A549 (cell line): ENCODE measurements around the gene PRKAG2. TPM values are rescaled to one million over a fixed set of nuclear protein-coding genes. Genes with fewer than 3 reads are reported as not detected.

ENCODE experiments used
- ATAC-seq, 2 experiments: fragments of 200-7000 bp in 1 of 2; fragments of >200 bp in 1 of 2; cut with Nextera tagmentation in 1 of 2; cut with Tn5 transposase in 1 of 2; 3 replicates each; pipeline versions ENCODE4 v1.8.0 to v1.9.1; 2018 to 2020; ENCODE audit warnings: mild to moderate bottlenecking in 1 of 2, moderate library complexity in 1 of 2
- CTCF ChIA-PET: fragments of 300-600 bp; sonication (Branson Sonifier 250); formaldehyde crosslinking; extraction: SDS; loops from one replicate; lab custom pipeline; 2021; ENCODE audit warnings: antibody characterized with exemption, inconsistent platforms; lab: Yijun Ruan, JAX
- POLR2A ChIA-PET: fragments of 350-600 bp; formaldehyde crosslinking; extraction: SDS; loops from one replicate; lab custom pipeline; 2021; ENCODE audit warnings: antibody characterized with exemption, inconsistent platforms; lab: Yijun Ruan, JAX
- DNase-seq, 2 experiments: peaks; one replicate each; pipeline versions ENCODE4 v3.0.0 to v3.0.0-alpha.2; 2011 to 2016; ENCODE audit warnings: low read depth in 1 of 2, low spot score in 1 of 2
- FAIRE-seq: peaks from 2 replicates; lab custom pipeline; 2011; peaks lifted over from hg19 to GRCh38; lab: Jason Lieb, UNC
- H3K27ac ChIP-seq, 2 experiments: fragments of >200 bp; sonication (Bioruptor Twin); formaldehyde crosslinking; 3 replicates each; pipeline ENCODE4 v1.5.1; 2016 to 2017
- H3K4me1 ChIP-seq: fragments of >200 bp; sonication (Bioruptor Twin); formaldehyde crosslinking; 3 replicates; pipeline ENCODE4 v1.6.1; 2016
- H3K4me2 ChIP-seq: fragments of >200 bp; sonication (Bioruptor Twin); formaldehyde crosslinking; 3 replicates; pipeline ENCODE4 v1.6.1; 2016
- H3K4me3 ChIP-seq: fragments of >200 bp; sonication (Bioruptor Twin); formaldehyde crosslinking; 3 replicates; pipeline ENCODE4 v1.5.1; 2016
- H3K9me3 ChIP-seq: fragments of >200 bp; sonication (Bioruptor Twin); formaldehyde crosslinking; 3 replicates; pipeline ENCODE4 v1.6.1; 2016
- BHLHE40 ChIP-seq: IDR thresholded peaks from 2 replicates; pipeline ENCODE4 v1.6.1; 2012; ENCODE audit warnings: low read depth, low read length, inconsistent platforms
- CBX2 ChIP-seq: fragments of 200-600 bp; sonication (generic); IDR thresholded peaks from 2 replicates; pipeline ENCODE4 v1.6.1; 2016; ENCODE audit warnings: low read depth, mild to moderate bottlenecking, borderline replicate concordance
- CBX8 ChIP-seq: fragments of 200-600 bp; sonication (generic); IDR thresholded peaks from 2 replicates; pipeline ENCODE4 v1.6.1; 2016
- CHD2 ChIP-seq: fragments of 150-350 bp; IDR thresholded peaks from 2 replicates; pipeline ENCODE4 v1.6.1; 2014; ENCODE audit warnings: low read length; ENCODE audit not compliant: partially characterized antibody
- E2F6 ChIP-seq: IDR thresholded peaks from 2 replicates; pipeline ENCODE4 v1.6.1; 2012; ENCODE audit warnings: low read depth, borderline replicate concordance
- EHF ChIP-seq: fragments of 250-450 bp; sonication (Bioruptor Pico); IDR thresholded peaks from 2 replicates; pipeline ENCODE4 v1.5.0; 2020; ENCODE audit warnings: mild to moderate bottlenecking
- ELK1 ChIP-seq: fragments of 150-350 bp; IDR thresholded peaks from 2 replicates; pipeline ENCODE4 v1.6.1; 2014; ENCODE audit warnings: low read depth, mild to moderate bottlenecking, low read length
- FOSL2 ChIP-seq, 2 experiments: fragments of 450-650 bp in 1 of 2; fragments of >200 bp in 1 of 2; sonication (Bioruptor Twin) in 1 of 2; formaldehyde crosslinking; IDR thresholded peaks; 2 replicates each; pipeline versions ENCODE4 v1.5.0 to v1.6.1; 2016 to 2020; ENCODE audit warnings: mild to moderate bottlenecking in 1 of 2, moderate library complexity in 1 of 2
- FOXS1 ChIP-seq: fragments of 250-450 bp; sonication (Bioruptor Pico); IDR thresholded peaks from 2 replicates; pipeline ENCODE4 v1.5.0; 2020; ENCODE audit warnings: mild to moderate bottlenecking, moderate library complexity
- HOXB5 ChIP-seq: fragments of 250-450 bp; sonication (Bioruptor Pico); IDR thresholded peaks from 2 replicates; pipeline ENCODE4 v1.5.0; 2020; ENCODE audit warnings: mild to moderate bottlenecking, moderate library complexity
- KDM1A ChIP-seq: fragments of 200-600 bp; sonication (generic); IDR thresholded peaks from 2 replicates; pipeline ENCODE4 v1.6.1; 2016; ENCODE audit warnings: low read depth, mild to moderate bottlenecking
- KDM5A ChIP-seq: fragments of 200-600 bp; sonication (generic); IDR thresholded peaks from 2 replicates; pipeline ENCODE4 v1.6.1; 2016; ENCODE audit warnings: antibody characterized with exemption, mild to moderate bottlenecking
- MAX ChIP-seq: IDR thresholded peaks from 2 replicates; pipeline ENCODE4 v1.6.1; 2012
- MAZ ChIP-seq: fragments of 150-350 bp; IDR thresholded peaks from 2 replicates; pipeline ENCODE4 v1.6.1; 2014; ENCODE audit warnings: antibody characterized with exemption, low read depth, low read length, borderline replicate concordance
- RAD21 ChIP-seq, 2 experiments: fragments of >200 bp in 1 of 2; sonication (Bioruptor Twin) in 1 of 2; formaldehyde crosslinking in 1 of 2; IDR thresholded peaks in 1 of 2; conservative IDR thresholded peaks in 1 of 2; 2 replicates in 1 of 2; 3 replicates in 1 of 2; pipeline ENCODE4 v1.6.1; 2012 to 2018; ENCODE audit warnings: inconsistent platforms in 1 of 2
- RNF2 ChIP-seq: fragments of 200-600 bp; sonication (generic); IDR thresholded peaks from 2 replicates; pipeline ENCODE4 v1.6.1; 2016; ENCODE audit warnings: low read depth, mild to moderate bottlenecking, antibody characterized with exemption, moderate library complexity, borderline replicate concordance
- SMC3 ChIP-seq: fragments of >200 bp; sonication (Bioruptor Twin); formaldehyde crosslinking; IDR thresholded peaks from 3 replicates; pipeline ENCODE4 v1.6.1; 2018; ENCODE audit warnings: inconsistent platforms
- TP53 ChIP-seq: fragments of 250-450 bp; sonication (Bioruptor Pico); IDR thresholded peaks from 2 replicates; pipeline ENCODE4 v1.5.0; 2021; ENCODE audit warnings: mild to moderate bottlenecking, moderate library complexity
- ZFP36 ChIP-seq: fragments of 450-650 bp; IDR thresholded peaks from 2 replicates; pipeline ENCODE4 v1.6.1; 2014; ENCODE audit warnings: borderline replicate concordance; ENCODE audit not compliant: partially characterized antibody
- WGBS: methylation state at CpG from one replicate; pipeline ENCODE4 v1.1.6; 2017; ENCODE audit errors: missing lambda C conversion rate; 5-methylcytosine and 5-hydroxymethylcytosine counted together
- polyA plus RNA-seq, 4 experiments: library from polyadenylated mRNA; depleted of rRNA in 3 of 4; stranded (reverse); fragments of >200 nt; fragmentation: RNase III in 1 of 4; extraction: RNeasy Plus Mini Kit Qiagen cat#74134 plus additional on column Dnase treatment in 1 of 4; gene quantifications; 2 replicates in 3 of 4; 3 replicates in 1 of 4; pipeline ENCODE4 v1.2.3, GENCODE V29; 2011 to 2017
- TF ChIP-seq, protein P1 (sequence below): fragments of >200 bp; sonication (Bioruptor Twin); formaldehyde crosslinking; IDR thresholded peaks from 3 replicates; pipeline ENCODE4 v1.5.1; 2016
- TF ChIP-seq, protein P2 (sequence below): fragments of 450-650 bp; IDR thresholded peaks from 2 replicates; pipeline ENCODE4 v1.6.1; 2014; ENCODE audit warnings: antibody characterized with exemption

Gene PRKAG2
- polyA plus RNA-seq, 2 of the 4 experiments (the other 2 are of a cell fraction), result 26.5 to 31.7 TPM

DNA sequence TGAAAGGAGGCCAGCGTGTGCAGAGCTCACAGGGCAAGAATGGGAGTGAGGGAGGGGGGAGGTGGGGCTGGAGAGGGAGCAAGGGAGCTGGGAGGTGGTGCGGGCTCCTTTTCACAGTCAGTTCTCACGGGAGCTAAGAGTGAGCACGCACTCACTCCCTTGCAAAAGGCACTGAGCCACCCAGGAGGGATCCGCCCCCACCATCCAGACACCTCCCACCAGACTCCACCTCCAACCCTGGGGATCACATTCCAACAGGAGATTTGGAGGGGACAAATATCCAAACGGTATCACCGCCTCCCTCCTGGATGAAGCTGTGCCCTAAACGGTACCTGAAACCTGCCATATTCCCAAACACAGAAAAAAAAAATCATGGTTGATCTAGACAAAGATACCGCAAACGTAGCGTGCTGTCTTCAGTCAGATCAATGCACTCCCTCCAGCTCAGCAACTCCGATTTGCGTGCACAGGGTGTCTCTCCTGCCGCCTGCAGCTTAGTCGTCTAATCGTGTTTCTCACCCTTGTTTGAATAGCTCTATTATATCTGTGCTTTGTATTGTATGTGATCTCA, 20.3 kb upstream of the PRKAG2 start:
- ChIA-PET CTCF (interaction anchor here (1.1 to 1.3 kb wide), 2 partner anchors 114 to 115 kb away, joined by 3 read pairs; no protein-coding TSS in a partner anchor), POLR2A (no interaction called here)
- ATAC-seq (no peak; a peak in 1 of 6 replicates), DNase-seq (no peak), FAIRE-seq (no peak)
- WGBS, result 72% methylated on average over 16 of the region's 16 CpGs
- no peaks in the 10 kb centered on the region for H3K9me3 ChIP-seq
- peaks cover 5% of the 10 kb centered on the region; the same call in 2 of the 3 replicates for H3K4me1 ChIP-seq
- H3K4me2 ChIP-seq, result no peak overlapping the region
- H3K27ac ChIP-seq, result no peak overlapping the region
- TF ChIP-seq RAD21 (conservative IDR thresholded peaks at IDR 0.05 in 1 of 2, IDR thresholded peaks at IDR 0.05 in 1 of 2) (no peak), ELK1 (no peak), FOSL2 (IDR thresholded peaks at IDR 0.05) (no peak), FOSL2 (CRISPR knock-in tag; IDR thresholded peaks at IDR 0.05) (no peak), CHD2 (no peak), BHLHE40 (no peak), KDM5A (no peak), EHF (no peak), MAX (no peak)
- H3K4me3 ChIP-seq, result no peak overlapping the region

DNA sequence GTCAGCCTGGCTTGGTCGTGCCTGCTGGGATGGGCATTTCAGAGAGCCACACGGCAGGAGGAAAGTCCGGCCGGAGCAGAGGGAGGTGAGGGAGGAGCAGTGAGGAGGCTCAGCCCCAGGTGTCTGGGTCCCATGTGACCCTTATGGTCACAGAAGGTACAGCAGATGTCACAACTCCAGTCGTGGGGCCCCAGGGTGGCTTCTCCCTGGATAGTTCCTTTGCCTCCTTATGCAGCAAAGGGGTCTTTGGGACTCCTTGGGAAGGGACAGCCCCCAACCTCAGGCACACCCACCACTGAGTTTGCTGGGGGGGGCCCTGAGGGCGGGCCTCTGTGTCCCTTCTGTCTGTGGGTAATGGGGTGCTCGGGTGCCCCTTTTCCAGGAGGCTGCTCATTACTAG, 19.6 kb upstream of the PRKAG2 start:
- H3K4me3 ChIP-seq, result no peak overlapping the region
- no peak for ATAC-seq

GRCh38 chr7:151896086-151896485, 19.2 kb upstream of the PRKAG2 start:
- TF ChIP-seq HOXB5 (CRISPR knock-in tag) (no peak), ZFP36 (no peak), MAZ (no peak), RNF2 (no peak)
- TF ChIP-seq, protein P1, sequence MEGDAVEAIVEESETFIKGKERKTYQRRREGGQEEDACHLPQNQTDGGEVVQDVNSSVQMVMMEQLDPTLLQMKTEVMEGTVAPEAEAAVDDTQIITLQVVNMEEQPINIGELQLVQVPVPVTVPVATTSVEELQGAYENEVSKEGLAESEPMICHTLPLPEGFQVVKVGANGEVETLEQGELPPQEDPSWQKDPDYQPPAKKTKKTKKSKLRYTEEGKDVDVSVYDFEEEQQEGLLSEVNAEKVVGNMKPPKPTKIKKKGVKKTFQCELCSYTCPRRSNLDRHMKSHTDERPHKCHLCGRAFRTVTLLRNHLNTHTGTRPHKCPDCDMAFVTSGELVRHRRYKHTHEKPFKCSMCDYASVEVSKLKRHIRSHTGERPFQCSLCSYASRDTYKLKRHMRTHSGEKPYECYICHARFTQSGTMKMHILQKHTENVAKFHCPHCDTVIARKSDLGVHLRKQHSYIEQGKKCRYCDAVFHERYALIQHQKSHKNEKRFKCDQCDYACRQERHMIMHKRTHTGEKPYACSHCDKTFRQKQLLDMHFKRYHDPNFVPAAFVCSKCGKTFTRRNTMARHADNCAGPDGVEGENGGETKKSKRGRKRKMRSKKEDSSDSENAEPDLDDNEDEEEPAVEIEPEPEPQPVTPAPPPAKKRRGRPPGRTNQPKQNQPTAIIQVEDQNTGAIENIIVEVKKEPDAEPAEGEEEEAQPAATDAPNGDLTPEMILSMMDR, result no peak
- Histone ChIP-seq H3K4me1 (peaks cover 5% of the 10 kb centered on the region; the same call in 2 of the 3 replicates), H3K27ac (no peak overlapping the region), H3K9me3 (no peaks in the 10 kb centered on the region), H3K4me3 (no peak overlapping the region), H3K4me2 (no peak overlapping the region)
- ChIA-PET CTCF (interaction anchor here (1.1 to 1.6 kb wide), 3 partner anchors 19 to 113 kb away, joined by 3 to 5 read pairs (median 3); partner anchors contain the start of gene PRKAG2), POLR2A (no interaction called here)
- 59% methylated on average over 3 of the region's 4 CpGs for WGBS
- no peak for ATAC-seq
- DNase-seq, result no peak
- no peak for FAIRE-seq

More for the DNA sequence above, 19.6 kb upstream of the PRKAG2 start:
- Histone ChIP-seq H3K27ac (no peak overlapping the region), H3K9me3 (no peaks in the 10 kb centered on the region), H3K4me1 (peaks cover 5% of the 10 kb centered on the region; the same call in 2 of the 3 replicates), H3K4me2 (no peak overlapping the region)
- ChIA-PET CTCF (interaction anchor here (1.1 to 1.6 kb wide), 4 partner anchors 20 to 114 kb away, joined by 3 read pairs; partner anchors contain the start of gene PRKAG2), POLR2A (no interaction called here)
- DNase-seq, result no peak
- 74% methylated on average over 5 of the region's 7 CpGs for WGBS
- TF ChIP-seq ZFP36, result no peak
- TF ChIP-seq CBX8, result no peak
- TF ChIP-seq E2F6, result no peak
- no peak for TF ChIP-seq FOXS1
- TF ChIP-seq, protein P2, sequence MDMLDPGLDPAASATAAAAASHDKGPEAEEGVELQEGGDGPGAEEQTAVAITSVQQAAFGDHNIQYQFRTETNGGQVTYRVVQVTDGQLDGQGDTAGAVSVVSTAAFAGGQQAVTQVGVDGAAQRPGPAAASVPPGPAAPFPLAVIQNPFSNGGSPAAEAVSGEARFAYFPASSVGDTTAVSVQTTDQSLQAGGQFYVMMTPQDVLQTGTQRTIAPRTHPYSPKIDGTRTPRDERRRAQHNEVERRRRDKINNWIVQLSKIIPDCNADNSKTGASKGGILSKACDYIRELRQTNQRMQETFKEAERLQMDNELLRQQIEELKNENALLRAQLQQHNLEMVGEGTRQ, result no peak
- TF ChIP-seq TP53 (CRISPR knock-in tag), result no peak
- no peak for TF ChIP-seq SMC3
- no peak for TF ChIP-seq KDM1A
- no peak for TF ChIP-seq CBX2
- FAIRE-seq, result no peak
